Endometrial microvascular endothelial cells (primary cell): ENCODE results near the gene NPR3. TPM values are rescaled to one million over a fixed set of nuclear protein-coding genes. Genes with fewer than 3 reads are reported as not detected.

Experiments
- in situ Hi-C: cut with HindIII; loops from 2 replicates; pipeline ENCODE4 v1.10.0; 2017; ENCODE audit warnings: low sequenced_read_pairs, low pct_unique_long_range_greater_than_20kb; ENCODE audit errors: inconsistent ontology term
- total RNA-seq: library from RNA; depleted of rRNA; stranded (reverse); fragments of >200 nt; gene quantifications from one replicate; pipeline ENCODE4 v1.2.3, GENCODE V29; 2015; ENCODE audit errors: inconsistent ontology term

The NPR3 gene
- total RNA-seq, 1 donor from 2014 or later, result 3.3 TPM

- in situ Hi-C loops, result no loop called here
Measured at GRCh38 chr5:32836176-32836575, 125.1 kb downstream of the NPR3 start.

DNA sequence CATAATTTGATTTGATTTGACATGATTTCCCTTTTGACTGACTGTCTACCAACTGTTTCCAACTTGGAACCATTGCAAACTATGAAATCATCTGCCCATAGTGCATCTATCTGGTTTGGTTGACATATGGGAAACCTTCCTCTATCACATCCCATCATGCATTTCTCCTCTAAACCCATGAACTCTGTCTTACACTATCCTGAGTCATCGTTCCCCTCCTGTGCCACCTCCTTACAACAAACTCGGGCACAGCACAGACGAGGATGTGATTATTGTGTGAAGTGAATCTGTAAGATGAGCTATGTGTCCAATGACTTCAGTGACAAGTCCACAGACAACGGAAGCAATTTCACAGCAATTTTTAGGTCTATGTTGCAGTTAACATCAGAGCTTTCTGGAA is 126.1 kb downstream of the NPR3 start:
- in situ Hi-C loops, result no loop called here

- in situ Hi-C loops, result no loop called here
Measured at GRCh38 chr5:32839106-32839505, 128.0 kb downstream of the NPR3 start.

DNA sequence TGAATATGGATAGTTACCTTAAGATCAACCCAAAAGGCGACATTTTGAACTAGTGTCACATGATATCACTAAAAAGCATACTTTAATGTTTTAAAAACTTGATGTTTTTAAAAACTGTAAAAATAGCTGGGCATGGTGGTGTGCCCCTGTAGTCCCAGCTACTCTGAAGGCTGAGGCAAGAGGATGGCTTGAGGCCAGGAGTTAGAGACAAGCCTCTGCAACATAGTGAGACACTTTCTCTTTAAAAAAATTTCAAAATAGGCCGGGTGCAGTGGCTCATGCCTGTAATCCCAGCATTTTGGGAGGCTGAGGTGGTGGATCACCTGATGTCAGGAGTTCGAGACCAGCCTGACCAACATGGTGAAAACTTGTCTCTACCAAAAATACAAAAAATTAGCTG is 129.5 kb downstream of the NPR3 start:
- in situ Hi-C loops, result no loop called here

Other genes starting within 250 kb of the NPR3 start
- gene SUB1, start 125.8 kb upstream of the NPR3 start, total RNA-seq, result 152 TPM